ENCODE measurements around the gene SEC61A2. TPM values are rescaled to one million over a fixed set of nuclear protein-coding genes. Genes with fewer than 3 reads are reported as not detected.
"Not testable (repeated sequence)": the region's sequence is repeated elsewhere in the genome, so short reads cannot be mapped to it uniquely, and the experiment has no call there.

Gene SEC61A2
- polyA plus RNA-seq, 1 of the 3 experiments (the other 2 are of a cell fraction): 11.9 TPM

DNA sequence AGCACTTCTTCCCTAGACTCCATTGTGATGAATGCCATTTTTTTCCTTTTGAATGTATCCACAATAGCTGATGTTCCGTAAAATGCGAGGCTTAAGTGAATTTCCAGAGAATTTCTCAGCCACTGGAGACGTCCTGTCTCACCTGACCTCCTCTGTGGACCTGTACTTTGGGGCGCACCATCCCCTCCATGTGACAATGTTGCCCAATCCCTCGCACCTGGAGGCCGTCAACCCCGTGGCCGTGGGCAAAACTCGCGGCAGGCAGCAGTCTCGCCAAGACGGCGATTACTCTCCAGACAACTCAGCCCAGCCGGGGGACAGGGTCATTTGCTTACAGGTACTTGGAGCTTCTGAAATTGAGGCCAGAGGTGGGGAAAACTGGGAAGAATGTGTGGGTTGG lies 40.6 kb upstream of the SEC61A2 start (continued):
- TF ChIP-seq, protein P1, sequence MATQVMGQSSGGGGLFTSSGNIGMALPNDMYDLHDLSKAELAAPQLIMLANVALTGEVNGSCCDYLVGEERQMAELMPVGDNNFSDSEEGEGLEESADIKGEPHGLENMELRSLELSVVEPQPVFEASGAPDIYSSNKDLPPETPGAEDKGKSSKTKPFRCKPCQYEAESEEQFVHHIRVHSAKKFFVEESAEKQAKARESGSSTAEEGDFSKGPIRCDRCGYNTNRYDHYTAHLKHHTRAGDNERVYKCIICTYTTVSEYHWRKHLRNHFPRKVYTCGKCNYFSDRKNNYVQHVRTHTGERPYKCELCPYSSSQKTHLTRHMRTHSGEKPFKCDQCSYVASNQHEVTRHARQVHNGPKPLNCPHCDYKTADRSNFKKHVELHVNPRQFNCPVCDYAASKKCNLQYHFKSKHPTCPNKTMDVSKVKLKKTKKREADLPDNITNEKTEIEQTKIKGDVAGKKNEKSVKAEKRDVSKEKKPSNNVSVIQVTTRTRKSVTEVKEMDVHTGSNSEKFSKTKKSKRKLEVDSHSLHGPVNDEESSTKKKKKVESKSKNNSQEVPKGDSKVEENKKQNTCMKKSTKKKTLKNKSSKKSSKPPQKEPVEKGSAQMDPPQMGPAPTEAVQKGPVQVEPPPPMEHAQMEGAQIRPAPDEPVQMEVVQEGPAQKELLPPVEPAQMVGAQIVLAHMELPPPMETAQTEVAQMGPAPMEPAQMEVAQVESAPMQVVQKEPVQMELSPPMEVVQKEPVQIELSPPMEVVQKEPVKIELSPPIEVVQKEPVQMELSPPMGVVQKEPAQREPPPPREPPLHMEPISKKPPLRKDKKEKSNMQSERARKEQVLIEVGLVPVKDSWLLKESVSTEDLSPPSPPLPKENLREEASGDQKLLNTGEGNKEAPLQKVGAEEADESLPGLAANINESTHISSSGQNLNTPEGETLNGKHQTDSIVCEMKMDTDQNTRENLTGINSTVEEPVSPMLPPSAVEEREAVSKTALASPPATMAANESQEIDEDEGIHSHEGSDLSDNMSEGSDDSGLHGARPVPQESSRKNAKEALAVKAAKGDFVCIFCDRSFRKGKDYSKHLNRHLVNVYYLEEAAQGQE (IDR thresholded peaks at IDR 0.05; ENCODE audit: low read depth, low read length): no peak
- TF ChIP-seq RFX5 (IDR thresholded peaks at IDR 0.05; ENCODE audit: low read length) (no peak), JUND (IDR thresholded peaks at IDR 0.05) (no peak), POLR2AphosphoS5 (IDR thresholded peaks at IDR 0.05; ENCODE audit: low read depth, low read length) (no peak)
- TF ChIP-seq, protein P2, sequence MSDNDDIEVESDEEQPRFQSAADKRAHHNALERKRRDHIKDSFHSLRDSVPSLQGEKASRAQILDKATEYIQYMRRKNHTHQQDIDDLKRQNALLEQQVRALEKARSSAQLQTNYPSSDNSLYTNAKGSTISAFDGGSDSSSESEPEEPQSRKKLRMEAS (IDR thresholded peaks at IDR 0.05; ENCODE audit: low read depth): no peak

- no peak overlapping the region for H3K9ac ChIP-seq
- no peaks in the 10 kb centered on the region for H4K20me1 ChIP-seq (ENCODE audit: insufficient read depth)
- DNase-seq: no peak
- H3K9me3 ChIP-seq: no peaks in the 10 kb centered on the region
- 100% methylated on average over 4 of the region's 4 CpGs for WGBS (ENCODE audit: low lambda C conversion rate)
- POLR2A ChIA-PET: interaction anchor here (0.6 kb wide), 1 partner anchor 45 kb away, joined by 3 read pairs; no protein-coding TSS in a partner anchor
- no peaks in the 10 kb centered on the region for H3K4me1 ChIP-seq (ENCODE audit: control insufficient read depth in 1 of 2, insufficient read depth in 2 of 2, low read depth in 1 of 2, low read length in 1 of 2)
- TF ChIP-seq MXI1 (IDR thresholded peaks at IDR 0.05; ENCODE audit: low read depth, low read length): no peak
- TF ChIP-seq NFIC (IDR thresholded peaks at IDR 0.05; ENCODE audit: borderline replicate concordance): no peak
- no peak for TF ChIP-seq POLR2AphosphoS5 (IDR thresholded peaks at IDR 0.05; ENCODE audit: low read depth, low read length)
- TF ChIP-seq FOXM1 (IDR thresholded peaks at IDR 0.05; ENCODE audit: low read depth): no peak
- TF ChIP-seq, protein P3, sequence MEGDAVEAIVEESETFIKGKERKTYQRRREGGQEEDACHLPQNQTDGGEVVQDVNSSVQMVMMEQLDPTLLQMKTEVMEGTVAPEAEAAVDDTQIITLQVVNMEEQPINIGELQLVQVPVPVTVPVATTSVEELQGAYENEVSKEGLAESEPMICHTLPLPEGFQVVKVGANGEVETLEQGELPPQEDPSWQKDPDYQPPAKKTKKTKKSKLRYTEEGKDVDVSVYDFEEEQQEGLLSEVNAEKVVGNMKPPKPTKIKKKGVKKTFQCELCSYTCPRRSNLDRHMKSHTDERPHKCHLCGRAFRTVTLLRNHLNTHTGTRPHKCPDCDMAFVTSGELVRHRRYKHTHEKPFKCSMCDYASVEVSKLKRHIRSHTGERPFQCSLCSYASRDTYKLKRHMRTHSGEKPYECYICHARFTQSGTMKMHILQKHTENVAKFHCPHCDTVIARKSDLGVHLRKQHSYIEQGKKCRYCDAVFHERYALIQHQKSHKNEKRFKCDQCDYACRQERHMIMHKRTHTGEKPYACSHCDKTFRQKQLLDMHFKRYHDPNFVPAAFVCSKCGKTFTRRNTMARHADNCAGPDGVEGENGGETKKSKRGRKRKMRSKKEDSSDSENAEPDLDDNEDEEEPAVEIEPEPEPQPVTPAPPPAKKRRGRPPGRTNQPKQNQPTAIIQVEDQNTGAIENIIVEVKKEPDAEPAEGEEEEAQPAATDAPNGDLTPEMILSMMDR (IDR thresholded peaks at IDR 0.05): no peak
- TF ChIP-seq EZH2phosphoT487 (IDR thresholded peaks at IDR 0.05; ENCODE audit: borderline replicate concordance, low read depth): no peak
- TF ChIP-seq, protein P1 (IDR thresholded peaks at IDR 0.05; ENCODE audit: low read depth, low read length): no peak
- TF ChIP-seq NRF1 (IDR thresholded peaks at IDR 0.05; ENCODE audit: low read depth, low read length): no peak
- TF ChIP-seq JUND (IDR thresholded peaks at IDR 0.05): no peak
- no peak for TF ChIP-seq GABPA (IDR thresholded peaks at IDR 0.05; ENCODE audit: low read depth)
- no peak for TF ChIP-seq RXRA (IDR thresholded peaks at IDR 0.05; ENCODE audit: borderline replicate concordance, low read depth)
- H3K27me3 ChIP-seq (ENCODE audit: insufficient read depth): no peaks in the 10 kb centered on the region
- H2AFZ ChIP-seq (ENCODE audit: low read depth): no peak overlapping the region
- no peak overlapping the region for H3K4me2 ChIP-seq
- no peaks in the 10 kb centered on the region for H3K79me2 ChIP-seq (ENCODE audit: insufficient read depth)
- H3K27ac ChIP-seq (ENCODE audit: low read depth in 2 of 2, low read length in 1 of 2): no peak overlapping the region
- CTCF ChIA-PET: no interaction called here
- no peak overlapping the region for H3K4me3 ChIP-seq (ENCODE audit: low read depth in 2 of 2, low read length in 1 of 2)
- H3K36me3 ChIP-seq (replicated peaks in 1 of 2; ENCODE audit: control insufficient read depth in 1 of 2, insufficient read depth in 2 of 2, low read length in 1 of 2): peaks cover 17 to 33% of the 10 kb centered on the region in 2 experiments
- no peaks in the 10 kb centered on the region for H3K9me2 ChIP-seq
- H3F3A ChIP-seq (replicated peaks; ENCODE audit: insufficient read depth): no peaks in the 10 kb centered on the region
Observed at GRCh38 chr10:12091421-12091820, 38.1 kb upstream of the SEC61A2 start.

- POLR2A ChIA-PET; H3K4me3 ChIP-seq (ENCODE audit: low read depth in 2 of 2, low read length in 1 of 2); H3K9ac ChIP-seq; H3F3A ChIP-seq (replicated peaks; ENCODE audit: insufficient read depth); H3K4me1 ChIP-seq (ENCODE audit: control insufficient read depth in 1 of 2, insufficient read depth in 2 of 2, low read depth in 1 of 2, low read length in 1 of 2); H2AFZ ChIP-seq (ENCODE audit: low read depth); H3K4me2 ChIP-seq; H3K79me2 ChIP-seq (ENCODE audit: insufficient read depth); DNase-seq; H3K9me3 ChIP-seq; H3K9me2 ChIP-seq; H3K27me3 ChIP-seq (ENCODE audit: insufficient read depth); CTCF ChIA-PET; H4K20me1 ChIP-seq (ENCODE audit: insufficient read depth); H3K27ac ChIP-seq (ENCODE audit: low read depth in 2 of 2, low read length in 1 of 2): not testable (repeated sequence)
- H3K36me3 ChIP-seq (replicated peaks in 1 of 2; ENCODE audit: control insufficient read depth in 1 of 2, insufficient read depth in 2 of 2, low read length in 1 of 2): peaks cover 34 to 36% of the 10 kb centered on the region in 2 experiments
- WGBS (ENCODE audit: low lambda C conversion rate): 87% methylated on average over 9 of the region's 9 CpGs
Observed at GRCh38 chr10:12097361-12097760, 32.1 kb upstream of the SEC61A2 start.
